ENCODE data around the gene AP2A1.
"Not testable (repeated sequence)": the region's sequence is repeated elsewhere in the genome, so short reads cannot be mapped to it uniquely, and the experiment has no call there.

Gene AP2A1

DNA sequence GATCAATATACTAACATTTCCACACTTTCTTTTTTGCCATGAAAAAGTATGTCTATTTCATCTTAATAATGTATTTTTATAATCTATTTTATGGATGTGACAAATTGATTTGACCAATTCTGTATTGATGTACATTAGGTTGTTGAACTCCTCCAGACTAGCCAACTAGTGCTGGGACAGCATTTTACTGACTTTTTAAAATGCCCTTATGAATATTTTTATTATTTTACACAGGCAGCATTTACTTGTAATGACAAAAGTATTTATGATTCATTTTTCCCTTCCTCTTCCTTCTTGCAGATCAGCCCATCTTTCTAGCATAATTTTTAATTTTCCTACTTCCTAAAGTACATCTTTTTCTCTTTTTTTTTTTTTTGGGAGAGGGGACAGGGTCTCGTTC, 47.2 kb downstream of the AP2A1 start:
- no peak for DNase-seq

- DNase-seq: no peak
These were observed 49.8 kb downstream of the AP2A1 start for GRCh38 chr19:49816590-49816989.

GRCh38 chr19:49817964-49818648, 51.3 kb downstream of the AP2A1 start, which contains the start of gene MED25:
Gene MED25, plus strand, starts transcription at chr19:49818289. Its CDS starts 53 bp downstream, at chr19:49818342.
- peak; percentile 94 for DNase-seq

GRCh38 chr19:49818649-49819370, 52.0 kb downstream of the AP2A1 start:
- no peak for DNase-seq

DNA sequence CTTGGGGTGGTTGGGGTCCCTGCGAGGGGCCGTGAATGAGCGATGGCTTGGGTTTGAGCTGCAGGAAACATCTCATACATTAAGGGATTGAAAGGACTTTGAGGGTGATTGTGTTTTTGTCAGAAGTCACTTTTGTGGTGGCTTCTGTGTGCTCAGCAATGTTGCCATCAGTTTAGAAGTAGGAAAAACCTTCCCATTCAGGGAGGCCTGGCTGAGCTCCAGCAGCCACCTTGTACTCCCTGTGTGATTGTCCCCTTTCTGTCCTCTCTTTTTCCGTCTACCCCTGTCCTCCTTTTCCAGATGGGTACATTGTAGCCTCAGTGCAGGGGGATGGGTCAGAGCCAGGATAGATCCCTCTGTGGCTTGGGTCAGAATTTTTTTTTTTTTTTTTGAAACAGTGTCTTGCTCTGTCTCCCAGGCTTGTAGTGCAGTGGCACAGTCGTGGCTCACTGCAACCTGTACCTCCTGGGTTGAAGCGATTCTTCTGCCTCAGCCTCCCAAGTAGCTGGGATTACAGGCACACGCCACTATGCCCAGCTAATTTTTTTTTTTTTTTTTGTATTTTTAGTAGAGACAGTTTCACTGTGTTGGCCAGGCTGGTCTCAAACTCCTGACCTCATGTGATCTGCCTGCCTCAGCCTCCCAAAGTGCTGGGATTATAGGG, 52.8 kb downstream of the AP2A1 start:
- not testable (repeated sequence) for DNase-seq

DNA sequence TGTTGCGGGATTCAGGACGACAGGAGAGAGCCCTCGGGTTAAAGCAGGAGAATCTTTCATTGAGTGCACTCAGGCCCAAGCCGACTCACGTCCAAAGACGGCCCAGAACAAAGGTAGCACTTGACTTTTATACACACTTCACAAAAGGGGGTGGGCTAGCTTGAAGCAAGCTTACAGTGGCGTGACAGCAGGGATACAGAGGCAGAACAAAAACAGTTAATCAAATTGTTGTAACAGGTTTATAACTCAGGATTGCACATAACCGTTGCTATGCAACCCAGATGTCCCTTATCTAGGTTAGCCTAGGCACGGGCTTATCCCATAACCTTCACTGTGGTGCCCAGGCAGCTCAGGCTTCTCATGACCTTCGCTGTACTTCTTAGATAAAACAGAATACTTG, 53.3 kb downstream of the AP2A1 start:
- no peak for DNase-seq

GRCh38 chr19:49823472-49823871, 56.7 kb downstream of the AP2A1 start:
- no peak for DNase-seq

GRCh38 chr19:49824662-49825061, 57.9 kb downstream of the AP2A1 start:
- no peak for DNase-seq

DNA sequence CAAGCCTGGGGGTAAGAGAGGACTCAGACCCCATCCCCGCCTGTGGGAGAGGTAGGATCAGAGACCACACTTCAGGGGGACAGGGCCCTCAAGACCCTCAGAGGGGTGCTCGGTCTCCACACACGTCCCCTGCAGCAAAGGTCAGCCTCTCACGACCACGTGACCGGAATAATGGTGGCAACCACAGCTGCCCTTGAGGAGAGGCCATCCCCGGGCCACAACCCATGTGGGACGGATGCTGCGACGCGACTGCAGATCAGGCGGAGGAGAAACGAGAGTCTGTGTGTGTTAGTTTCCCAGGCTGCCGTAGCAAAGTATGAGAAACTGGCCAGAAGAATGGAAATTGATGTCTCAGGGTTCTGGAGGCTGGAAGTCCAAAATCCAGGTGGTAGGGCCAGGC, 60.2 kb downstream of the AP2A1 start:
- DNase-seq: no peak

- no peak for DNase-seq
These were observed 62.4 kb downstream of the AP2A1 start for GRCh38 chr19:49829200-49829599.

- DNase-seq: no peak
These were observed 62.9 kb downstream of the AP2A1 start for GRCh38 chr19:49829721-49830120.

GRCh38 chr19:49830766-49831165, 64.0 kb downstream of the AP2A1 start:
- no peak for DNase-seq

DNA sequence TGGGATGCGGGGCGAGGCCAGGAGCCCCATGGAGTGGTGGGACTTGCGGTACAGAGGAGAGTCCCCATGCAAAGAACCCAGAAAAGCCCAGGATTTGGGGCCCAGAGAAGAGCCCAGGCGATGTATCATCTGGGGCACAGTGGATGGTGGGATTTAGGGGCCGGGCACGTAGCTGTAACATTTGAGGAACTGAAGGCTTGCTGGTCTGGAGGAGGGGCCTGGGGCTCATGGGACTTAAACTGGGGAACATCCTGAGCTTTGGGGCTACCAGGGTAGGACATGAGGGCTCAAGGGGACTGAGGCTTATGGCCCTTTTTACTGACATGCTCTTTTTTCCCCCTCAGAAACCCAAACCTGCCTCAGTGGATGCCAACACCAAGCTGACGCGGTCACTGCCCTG, 64.8 kb downstream of the AP2A1 start:
- DNase-seq: no peak

DNA sequence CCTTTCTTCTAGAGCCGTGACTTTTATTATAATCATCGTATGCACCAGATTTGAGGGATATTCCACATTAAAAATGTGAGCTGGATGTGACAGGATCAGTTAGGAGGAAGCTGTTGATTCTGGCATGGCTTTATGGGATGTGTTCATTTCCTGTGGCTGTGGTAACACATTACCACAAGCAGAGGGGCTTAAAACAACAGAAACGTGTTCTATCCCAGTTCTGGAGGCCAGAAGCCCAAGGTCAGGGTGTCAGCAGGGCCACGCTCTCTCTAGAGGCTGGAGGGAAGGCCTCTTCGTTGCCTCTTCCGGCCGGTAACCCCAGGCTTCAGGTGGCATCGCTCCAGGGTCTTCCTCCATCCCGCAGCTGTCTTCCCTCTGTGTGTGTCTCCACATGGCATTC, 65.8 kb downstream of the AP2A1 start:
- DNase-seq: no peak

DNA sequence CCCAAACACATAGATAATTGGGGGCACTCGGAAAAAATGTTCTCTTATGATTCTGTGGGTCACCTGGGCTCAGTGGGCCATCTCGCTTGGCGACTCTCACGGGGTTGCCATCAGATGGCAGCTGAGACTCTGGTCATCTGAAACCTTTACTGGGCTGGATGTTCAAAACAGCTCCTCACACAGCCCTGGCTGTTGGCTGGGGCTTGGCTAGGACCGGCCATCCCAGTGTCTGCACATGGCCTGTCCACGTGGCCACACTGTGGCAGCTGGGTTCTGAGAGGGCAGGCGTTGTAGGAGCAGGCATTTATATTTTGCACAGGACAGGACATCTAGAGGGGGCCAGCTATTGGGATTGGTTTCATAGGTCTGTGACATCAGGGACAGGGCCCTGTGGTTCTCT, 66.8 kb downstream of the AP2A1 start:
- no peak for DNase-seq

DNA sequence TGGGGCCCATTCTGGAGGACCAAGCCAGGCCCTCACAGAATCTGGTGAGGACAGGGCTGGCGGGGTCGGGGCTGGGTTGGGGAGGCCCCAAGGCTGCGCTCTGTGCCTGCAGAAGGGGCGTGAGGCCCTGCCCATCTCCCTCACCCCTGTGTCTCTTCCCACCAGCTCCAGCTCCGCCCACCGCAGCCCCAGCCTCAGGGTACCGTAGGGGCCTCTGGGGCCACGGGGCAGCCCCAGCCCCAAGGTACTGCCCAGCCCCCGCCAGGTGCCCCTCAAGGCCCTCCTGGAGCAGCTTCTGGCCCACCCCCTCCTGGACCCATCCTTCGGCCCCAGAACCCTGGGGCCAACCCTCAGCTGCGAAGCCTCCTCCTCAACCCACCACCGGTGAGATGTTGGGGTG, 68.8 kb downstream of the AP2A1 start:
- DNase-seq: no peak

DNA sequence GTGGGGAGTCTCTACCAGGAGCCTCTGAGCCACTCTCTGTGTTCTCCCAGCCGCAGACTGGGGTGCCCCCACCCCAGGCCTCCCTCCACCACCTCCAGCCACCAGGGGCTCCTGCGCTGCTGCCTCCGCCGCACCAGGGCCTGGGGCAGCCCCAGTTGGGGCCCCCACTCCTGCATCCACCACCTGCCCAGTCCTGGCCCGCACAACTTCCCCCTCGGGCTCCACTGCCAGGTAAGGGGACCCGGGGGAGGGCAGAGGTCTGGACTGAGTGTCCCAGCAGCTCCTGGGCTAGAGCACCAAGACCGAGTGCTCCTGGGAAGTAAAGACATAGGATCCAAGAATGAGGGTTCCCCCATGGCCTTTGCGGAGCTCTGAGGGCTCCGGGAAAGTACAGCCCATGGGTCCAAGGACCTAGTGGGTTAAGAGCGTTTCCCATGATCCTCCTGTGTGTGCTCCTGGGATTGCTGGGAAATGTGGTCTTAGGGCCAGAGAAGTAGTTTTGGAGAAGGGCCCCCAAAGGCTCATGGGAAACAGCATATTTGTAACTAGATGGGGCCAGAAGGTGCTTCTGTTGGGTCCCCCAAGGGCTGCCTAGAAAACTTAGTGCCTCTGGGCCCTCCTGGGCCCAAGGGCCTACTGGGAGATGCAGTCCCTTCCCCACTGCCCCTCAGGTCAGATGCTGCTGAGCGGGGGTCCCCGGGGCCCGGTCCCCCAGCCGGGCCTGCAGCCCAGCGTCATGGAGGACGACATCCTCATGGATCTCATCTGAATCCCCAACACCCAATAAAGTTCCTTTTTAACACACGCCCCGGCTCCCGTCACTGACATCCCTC, 69.6 kb downstream of the AP2A1 start:
- DNase-seq: no peak

DNA sequence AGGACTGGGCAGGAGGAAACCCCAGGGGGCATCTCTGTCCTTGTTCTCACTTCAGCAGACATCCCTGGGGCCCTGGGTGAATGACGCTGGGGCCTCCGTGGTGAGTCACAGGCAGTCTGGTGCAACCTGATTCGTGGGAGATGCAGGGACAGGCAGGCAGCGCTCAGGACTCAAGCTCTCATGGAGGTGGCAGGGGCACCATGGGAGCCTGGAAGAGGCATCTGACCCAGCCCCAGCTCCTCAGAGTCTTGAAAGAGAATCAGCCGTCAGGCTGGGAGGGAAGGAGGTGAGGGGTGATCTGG, 70.2 kb downstream of the AP2A1 start:
- DNase-seq: no peak

GRCh38 chr19:49837425-49837824, 70.6 kb downstream of the AP2A1 start:
- no peak for DNase-seq

GRCh38 chr19:49838885-49839588, 72.2 kb downstream of the AP2A1 start:
- no peak for DNase-seq

- no peak for DNase-seq
These were observed 72.9 kb downstream of the AP2A1 start for GRCh38 chr19:49839713-49840112.

DNA sequence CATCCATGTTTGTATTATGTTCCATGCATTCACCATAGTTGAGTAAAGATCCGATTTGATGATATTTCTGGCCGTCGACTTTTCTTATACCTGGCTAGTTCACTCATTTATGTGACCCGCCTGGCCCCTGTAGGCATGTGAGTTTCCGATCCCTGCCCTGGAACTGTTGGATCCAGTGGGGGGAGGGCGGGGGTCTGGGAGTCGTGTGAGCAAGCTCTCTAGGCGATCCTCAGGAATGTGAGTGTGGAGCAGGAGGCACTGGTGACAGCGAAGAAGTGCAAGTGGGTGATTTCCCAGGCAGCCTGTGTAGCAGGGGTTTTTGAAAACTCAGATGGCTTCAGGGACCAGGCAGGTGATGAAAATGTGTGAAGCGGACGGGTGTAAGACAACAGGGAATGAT, 73.5 kb downstream of the AP2A1 start:
- DNase-seq: no peak
